Mononuclear cell (primary cell): ENCODE data around the gene GEMIN2. TPM values are rescaled to one million over a fixed set of nuclear protein-coding genes. Genes with fewer than 3 reads are reported as not detected.
"Not testable (repeated sequence)": the region's sequence is repeated elsewhere in the genome, so short reads cannot be mapped to it uniquely, and the experiment has no call there.

Source experiments
- H3K27me3 ChIP-seq: 2 replicates; pipeline ENCODE4 v1.6.0; 2011; ENCODE audit warnings: low read length, control low read depth; ENCODE audit not compliant: insufficient read depth
- H3K4me1 ChIP-seq: 2 replicates; pipeline ENCODE4 v1.5.1; 2011; ENCODE audit warnings: mild to moderate bottlenecking, low read length, control low read depth; ENCODE audit not compliant: insufficient read depth
- H3K4me3 ChIP-seq: 2 replicates; pipeline ENCODE4 v1.5.1; 2011; ENCODE audit warnings: mild to moderate bottlenecking, low read length, moderate library complexity
- H3K9me3 ChIP-seq: 2 replicates; pipeline ENCODE4 v1.5.1; 2011; ENCODE audit warnings: low read depth, mild to moderate bottlenecking, control low read depth, low read length
- total RNA-seq: library from RNA; depleted of rRNA; stranded (reverse); fragments of >200 nt; gene quantifications from one replicate; pipeline ENCODE4 v1.2.3, GENCODE V29; 2012

Gene GEMIN2
- total RNA-seq, 1 donor = 20.4 TPM

DNA sequence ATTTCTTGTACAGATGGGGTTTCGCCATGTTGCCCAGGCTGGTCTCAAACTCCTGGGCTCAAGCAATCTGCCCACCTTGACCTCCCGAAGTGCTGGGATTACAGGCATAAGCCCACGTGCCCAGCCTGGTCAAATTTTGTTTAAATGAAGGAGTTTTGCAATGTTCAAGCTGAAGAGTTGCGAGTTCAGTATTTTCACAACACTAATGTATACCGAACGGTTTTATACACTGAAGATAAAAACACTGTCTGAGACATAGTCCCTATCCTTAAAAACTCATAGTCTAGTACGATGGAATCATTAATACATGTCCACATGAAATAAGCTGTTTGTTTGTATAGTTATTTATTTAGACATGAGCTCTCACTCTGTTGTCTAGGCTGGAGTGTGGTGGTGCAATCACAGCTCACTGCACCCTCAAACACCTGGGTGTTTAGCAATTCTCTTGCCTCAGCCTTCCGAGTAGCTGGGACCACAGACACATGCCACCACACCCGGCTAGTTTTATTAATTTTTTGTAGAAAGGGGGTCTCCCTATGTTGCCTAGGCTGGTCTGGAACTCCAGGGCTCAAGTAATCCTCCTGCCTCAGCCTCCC lies 40.6 kb downstream of the GEMIN2 start:
- no peaks in the 10 kb centered on the region for H3K27me3 ChIP-seq
- H3K4me1 ChIP-seq = no peaks in the 10 kb centered on the region
- no peak overlapping the region for H3K4me3 ChIP-seq
- H3K9me3 ChIP-seq = no peaks in the 10 kb centered on the region

DNA sequence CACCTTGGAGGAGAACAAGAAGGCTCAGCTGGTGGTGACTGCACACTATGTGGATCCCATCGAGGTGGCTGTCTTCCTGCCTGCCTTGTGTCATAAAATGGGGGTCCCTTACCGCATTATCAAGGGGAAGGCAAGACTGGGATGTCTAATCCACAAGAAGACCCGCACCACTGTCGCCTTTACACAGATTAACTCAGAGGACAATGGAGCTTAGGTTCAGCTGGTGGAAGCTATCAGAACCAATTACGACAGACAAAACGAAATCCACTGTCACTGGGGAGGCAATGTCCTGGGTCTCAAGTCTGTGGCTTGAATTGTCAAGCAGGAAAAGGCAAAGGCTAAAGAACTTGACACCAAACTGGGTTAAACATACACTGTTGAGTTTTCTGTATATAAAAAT lies 43.4 kb downstream of the GEMIN2 start:
- Histone ChIP-seq H3K4me1 (no peaks in the 10 kb centered on the region), H3K4me3 (no peak overlapping the region), H3K9me3 (no peaks in the 10 kb centered on the region), H3K27me3 (no peaks in the 10 kb centered on the region)

DNA sequence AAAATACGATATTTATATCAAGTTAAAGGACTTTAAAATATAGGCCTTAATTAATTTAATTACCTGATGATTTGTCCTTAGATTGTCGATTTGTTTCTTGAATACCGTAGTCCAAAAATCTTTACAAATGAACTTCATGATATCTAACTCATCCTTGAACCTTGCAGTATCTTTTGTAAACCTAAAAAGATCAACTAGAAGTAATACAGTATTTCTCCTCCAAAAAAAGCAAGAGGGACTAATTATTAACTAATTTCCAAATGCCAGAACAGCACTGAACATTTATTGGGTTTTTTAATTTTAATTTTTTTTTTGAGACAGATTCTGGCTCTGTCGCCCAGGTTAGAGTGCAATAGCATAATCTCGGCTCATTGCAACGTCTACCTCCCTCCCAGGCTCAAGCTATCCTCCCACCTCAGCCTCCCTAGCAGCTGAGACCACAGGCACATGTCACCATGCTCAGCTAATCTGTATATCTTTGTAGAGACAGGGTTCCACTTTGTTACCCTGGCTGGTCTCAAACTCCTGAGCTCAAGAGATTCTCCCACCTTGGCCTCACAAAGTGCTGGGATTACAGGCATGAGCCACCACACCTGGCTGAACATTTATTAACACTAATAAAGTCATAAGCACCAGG lies 44.2 kb downstream of the GEMIN2 start:
- no peaks in the 10 kb centered on the region for H3K9me3 ChIP-seq
- H3K27me3 ChIP-seq = no peaks in the 10 kb centered on the region
- no peak overlapping the region for H3K4me3 ChIP-seq
- H3K4me1 ChIP-seq = no peaks in the 10 kb centered on the region

DNA sequence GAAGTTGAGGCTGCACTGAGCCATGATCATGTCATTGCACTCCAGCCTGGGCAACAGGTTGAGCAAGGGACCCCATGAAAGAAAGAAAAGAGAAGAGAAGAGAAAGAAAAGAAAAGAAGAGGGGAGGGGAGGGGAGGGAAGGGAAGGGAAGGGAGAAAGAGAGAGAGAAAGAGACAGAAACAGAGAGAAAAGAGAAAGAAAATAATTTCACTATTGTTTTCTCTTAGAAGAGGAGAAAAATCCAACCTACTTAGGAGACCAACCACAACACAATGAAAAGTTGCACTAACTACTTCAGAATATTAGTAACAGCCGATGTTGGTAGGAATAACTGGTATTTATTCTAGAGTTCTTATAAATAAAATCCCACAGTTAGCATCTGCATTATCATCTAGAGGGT lies 46.4 kb downstream of the GEMIN2 start:
- H3K4me3 ChIP-seq = no peak overlapping the region
- H3K4me1 ChIP-seq = no peaks in the 10 kb centered on the region
- no peaks in the 10 kb centered on the region for H3K9me3 ChIP-seq
- no peaks in the 10 kb centered on the region for H3K27me3 ChIP-seq

DNA sequence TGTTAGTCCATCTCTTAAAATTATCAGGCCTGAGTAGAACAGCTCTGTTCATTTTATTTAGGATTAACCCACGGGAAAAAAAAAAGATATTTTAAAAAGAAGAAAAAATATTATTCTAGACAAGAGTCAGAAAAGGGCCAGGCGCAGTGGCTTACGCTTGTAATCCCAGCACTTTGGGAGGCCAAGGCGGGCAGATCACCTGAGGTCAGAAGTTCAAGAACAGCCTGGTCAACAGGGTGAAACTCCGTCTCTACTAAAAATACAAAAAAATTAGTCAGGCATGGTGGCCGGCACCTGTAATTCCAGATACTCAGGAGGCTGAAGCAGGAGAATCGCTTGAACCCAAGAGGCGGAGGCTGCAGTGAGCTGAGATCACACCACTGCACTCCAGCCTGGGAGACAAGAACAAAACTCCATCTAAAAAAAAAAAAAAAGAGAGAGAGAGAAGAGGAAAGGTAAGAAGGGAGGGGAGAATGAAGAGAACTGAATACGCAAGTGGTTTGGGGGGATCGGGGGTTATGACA lies 53.7 kb downstream of the GEMIN2 start:
- H3K4me3 ChIP-seq = not testable (repeated sequence)

DNA sequence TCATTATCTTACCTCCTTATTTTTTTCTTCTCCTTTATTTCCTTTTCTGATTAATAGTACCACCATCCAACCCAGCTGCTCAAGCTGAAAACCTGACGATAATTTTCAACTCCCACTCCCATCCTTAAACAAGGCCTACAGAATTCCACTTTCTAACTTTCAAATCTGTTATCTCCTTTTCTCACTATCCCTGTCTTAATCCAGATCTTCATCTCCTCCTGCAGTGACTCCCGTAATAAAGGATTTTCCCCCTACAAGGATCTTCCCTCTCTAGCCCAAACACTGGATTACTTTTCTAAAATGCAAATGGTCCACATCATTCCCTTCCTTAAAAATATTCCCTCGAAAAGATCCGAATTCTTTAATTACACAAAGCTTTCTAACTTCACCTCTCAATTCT lies 54.5 kb downstream of the GEMIN2 start:
- Histone ChIP-seq H3K4me1 (peaks cover 28% of the 10 kb centered on the region), H3K27me3 (no peaks in the 10 kb centered on the region), H3K4me3 (no peak overlapping the region), H3K9me3 (no peaks in the 10 kb centered on the region)

More for the DNA sequence above, 53.7 kb downstream of the GEMIN2 start:
- H3K27me3 ChIP-seq, H3K9me3 ChIP-seq: not testable (repeated sequence)
- H3K4me1 ChIP-seq = peaks cover 28% of the 10 kb centered on the region

DNA sequence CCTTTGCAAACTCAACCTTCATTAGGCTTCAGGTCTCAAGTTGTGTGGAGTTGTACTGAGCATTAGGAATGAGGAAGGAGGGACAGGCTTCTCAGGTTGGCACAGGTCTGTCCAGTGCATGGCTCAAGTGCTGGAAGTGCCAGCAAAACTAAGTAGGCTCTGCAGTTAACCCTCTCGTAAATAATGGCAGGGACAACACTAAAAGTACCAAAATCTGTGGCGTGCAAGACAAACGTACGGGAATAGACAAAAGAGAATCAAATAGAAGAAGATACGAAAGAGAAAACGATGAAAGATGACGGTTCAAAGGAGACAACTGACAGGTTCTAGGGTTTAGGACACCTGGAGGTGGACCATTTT lies 55.4 kb downstream of the GEMIN2 start:
- Histone ChIP-seq H3K27me3 (no peaks in the 10 kb centered on the region), H3K9me3 (no peaks in the 10 kb centered on the region), H3K4me3 (peak overlapping the region; percentile 85), H3K4me1 (peaks cover 34% of the 10 kb centered on the region)

DNA sequence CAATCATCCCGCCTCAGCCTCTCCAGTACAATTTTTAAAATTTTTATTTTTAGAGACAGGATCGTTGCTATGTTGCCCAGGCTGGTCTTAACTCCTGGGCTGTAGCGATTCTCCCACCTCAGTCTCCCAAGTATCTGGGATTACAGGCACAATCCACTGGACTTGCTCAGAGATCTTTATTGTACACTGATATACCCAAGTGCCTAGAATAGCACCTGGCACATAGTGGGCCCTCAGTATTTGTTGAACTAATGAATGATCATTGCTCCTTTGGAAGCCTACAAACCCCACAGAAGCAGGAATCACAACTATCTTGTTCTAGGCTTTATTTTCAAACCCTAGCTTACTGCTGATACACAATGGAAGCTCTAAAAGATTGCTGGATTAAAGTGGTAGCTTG lies 59.1 kb downstream of the GEMIN2 start:
- Histone ChIP-seq H3K9me3 (no peaks in the 10 kb centered on the region), H3K27me3 (no peaks in the 10 kb centered on the region), H3K4me1 (peaks cover 45% of the 10 kb centered on the region), H3K4me3 (no peak overlapping the region)

DNA sequence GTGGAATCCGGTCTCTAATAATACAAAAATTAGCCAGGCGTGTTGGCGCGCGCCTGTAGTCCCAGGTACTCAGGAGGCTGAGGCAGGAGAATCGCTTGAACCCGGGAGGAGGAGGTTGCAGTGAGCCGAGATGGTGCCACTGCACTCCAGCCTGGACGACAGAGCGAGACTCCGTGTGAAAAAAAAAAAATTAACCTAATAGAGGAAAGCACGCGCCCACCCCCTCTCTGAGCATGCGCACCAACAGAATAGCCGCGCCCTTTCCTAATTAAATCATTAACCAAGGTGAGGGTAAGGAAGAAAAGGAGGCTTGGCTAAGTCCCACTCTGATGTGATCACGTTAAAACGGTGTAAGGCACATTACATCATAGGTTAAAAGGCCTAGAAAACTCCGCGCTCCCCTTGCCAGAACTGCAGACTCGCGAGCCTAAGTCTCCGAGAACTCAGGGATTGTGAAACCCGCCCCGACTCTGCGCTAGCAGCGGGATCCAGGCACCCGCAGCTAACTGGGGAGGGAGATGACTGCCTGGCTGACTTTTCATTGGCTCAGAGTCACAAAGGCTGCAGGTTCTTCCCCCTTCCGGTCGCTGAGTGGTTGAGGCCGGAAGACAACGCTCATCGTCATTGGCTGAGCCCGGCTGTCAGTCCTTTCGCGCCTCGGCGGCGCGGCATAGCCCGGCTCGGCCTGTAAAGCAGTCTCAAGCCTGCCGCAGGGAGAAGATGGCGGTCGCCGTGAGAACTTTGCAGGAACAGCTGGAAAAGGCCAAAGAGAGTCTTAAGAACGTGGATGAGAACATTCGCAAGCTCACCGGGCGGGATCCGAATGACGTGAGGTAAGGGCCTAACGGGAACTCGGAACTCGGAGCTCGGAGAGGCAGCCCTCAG lies 60.7 kb downstream of the GEMIN2 start, which contains the start of gene PNN:
TSS of gene PNN (plus strand) at position 695 of the 885 bp plus-strand sequence. CDS start at position 721, 26 bp downstream.
- Histone ChIP-seq H3K4me3 (peak within 1 kb of the TSS; percentile 97), H3K4me1 (peaks cover 29% of the 10 kb centered on the region), H3K9me3 (no peaks in the 10 kb centered on the region), H3K27me3 (no peaks in the 10 kb centered on the region)

DNA sequence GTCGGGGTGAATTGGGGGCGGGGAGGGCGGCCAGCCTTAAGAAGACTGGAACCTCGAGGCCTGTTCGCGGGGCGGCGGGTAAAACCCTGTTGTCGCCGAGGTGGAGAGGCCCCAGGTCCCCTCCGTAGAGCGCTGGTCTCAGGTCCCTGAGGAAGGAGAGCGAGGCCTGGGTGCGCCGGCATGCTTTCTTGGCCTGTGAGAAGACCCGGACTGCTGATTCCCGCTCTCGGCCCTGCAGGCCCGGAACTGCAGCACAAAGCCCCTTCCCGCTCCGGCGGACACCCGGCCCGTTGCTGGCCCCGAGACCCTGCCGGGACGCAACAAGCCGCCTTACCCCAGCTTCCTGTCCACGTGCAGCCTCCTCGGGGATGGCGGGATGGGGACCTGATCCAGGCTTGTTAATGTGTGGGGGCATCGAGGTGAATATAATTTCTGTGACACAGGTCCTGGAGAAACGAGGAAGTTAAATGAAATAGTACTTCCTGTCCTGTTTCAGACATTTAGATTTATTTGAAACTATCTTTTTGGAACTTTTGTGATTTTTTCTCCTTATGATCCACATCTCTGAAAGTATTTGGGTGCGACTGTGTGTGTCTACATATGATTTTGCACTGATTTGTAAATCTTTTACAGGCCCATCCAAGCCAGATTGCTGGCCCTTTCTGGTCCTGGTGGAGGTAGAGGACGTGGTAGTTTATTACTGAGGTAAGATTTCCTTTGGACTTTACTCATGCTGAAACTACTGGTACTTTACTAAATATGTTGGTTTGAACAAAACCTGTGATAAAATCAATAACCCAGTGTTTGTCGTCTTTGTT lies 61.5 kb downstream of the GEMIN2 start:
- Histone ChIP-seq H3K4me3 (peak overlapping the region; percentile 97), H3K4me1 (peaks cover 31% of the 10 kb centered on the region), H3K27me3 (no peaks in the 10 kb centered on the region), H3K9me3 (no peaks in the 10 kb centered on the region)

DNA sequence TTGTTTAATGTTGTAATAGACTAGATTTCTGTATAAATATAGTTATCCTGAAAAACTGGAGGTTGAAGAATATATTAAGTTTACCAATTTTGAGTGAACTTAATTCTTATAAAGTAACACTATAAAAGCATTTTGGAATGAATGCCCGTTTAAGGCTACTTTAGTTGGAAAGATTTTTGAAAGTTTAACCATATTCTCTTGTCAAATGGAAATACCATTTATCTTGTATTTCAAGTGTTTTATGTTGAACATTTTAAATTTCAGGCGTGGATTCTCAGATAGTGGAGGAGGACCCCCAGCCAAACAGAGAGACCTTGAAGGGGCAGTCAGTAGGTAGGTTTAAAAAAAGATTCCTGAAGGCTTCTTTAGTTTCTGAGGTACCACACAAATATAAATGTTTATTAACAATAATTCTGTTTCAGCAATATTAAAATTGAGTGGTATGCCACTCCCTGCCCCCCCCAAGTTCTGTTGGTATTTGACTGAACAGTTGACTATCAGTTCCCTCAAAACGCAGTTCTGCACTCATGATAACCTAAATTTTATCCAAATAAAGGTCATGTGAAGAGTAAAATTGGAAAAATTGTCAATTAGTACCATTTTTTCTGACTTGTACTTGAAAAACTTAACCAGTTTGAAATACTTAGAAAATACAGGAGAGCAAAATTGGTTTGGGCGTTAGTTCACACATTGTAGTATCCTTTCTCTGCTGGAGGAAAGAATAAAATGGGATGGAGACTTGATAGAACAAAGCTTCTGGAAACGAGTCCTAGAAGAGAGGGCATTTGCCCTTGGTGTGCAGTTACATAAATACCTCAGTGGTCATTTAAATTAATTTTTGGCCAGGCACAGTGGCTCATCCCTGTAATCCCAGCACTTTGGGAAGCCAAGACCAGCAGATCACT lies 62.4 kb downstream of the GEMIN2 start:
- H3K4me1 ChIP-seq = peaks cover 29% of the 10 kb centered on the region
- H3K9me3 ChIP-seq = no peaks in the 10 kb centered on the region
- H3K27me3 ChIP-seq = no peaks in the 10 kb centered on the region
- H3K4me3 ChIP-seq = peak overlapping the region; percentile 97

DNA sequence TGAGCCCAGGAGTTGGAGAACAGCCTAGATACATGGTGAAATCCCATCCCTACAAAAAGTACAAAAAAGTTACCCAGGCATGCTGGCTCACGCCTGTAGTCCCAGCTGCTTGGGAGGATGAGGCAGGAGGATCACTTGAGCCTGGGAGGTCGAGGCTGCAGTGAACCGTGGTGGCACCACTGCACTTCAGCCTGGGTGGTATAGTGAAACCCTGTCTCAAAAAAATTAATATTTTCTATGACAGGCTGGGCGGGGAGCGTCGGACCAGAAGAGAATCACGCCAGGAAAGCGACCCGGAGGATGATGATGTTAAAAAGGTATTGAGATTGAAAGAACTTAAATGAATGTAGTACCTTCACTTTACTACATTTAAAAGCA lies 63.0 kb downstream of the GEMIN2 start:
- H3K4me1 ChIP-seq = peaks cover 29% of the 10 kb centered on the region
- H3K4me3 ChIP-seq = no peak overlapping the region
- H3K9me3 ChIP-seq = no peaks in the 10 kb centered on the region
- H3K27me3 ChIP-seq = no peaks in the 10 kb centered on the region

DNA sequence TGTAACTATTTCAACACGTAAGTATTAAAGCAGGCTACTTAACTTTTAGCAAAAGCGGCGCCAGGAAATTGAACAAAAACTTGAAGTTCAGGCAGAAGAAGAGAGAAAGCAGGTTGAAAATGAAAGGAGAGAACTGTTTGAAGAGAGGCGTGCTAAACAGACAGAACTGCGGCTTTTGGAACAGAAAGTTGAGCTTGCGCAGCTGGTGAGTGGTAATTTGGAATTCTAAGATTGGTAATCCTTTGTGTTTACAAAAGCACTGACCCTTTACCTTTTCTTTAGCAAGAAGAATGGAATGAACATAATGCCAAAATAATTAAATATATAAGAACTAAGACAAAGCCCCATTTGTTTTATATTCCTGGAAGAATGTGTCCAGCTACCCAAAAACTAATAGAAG lies 64.9 kb downstream of the GEMIN2 start:
- Histone ChIP-seq H3K9me3 (no peaks in the 10 kb centered on the region), H3K27me3 (no peaks in the 10 kb centered on the region), H3K4me1 (peaks cover 27% of the 10 kb centered on the region), H3K4me3 (no peak overlapping the region)

DNA sequence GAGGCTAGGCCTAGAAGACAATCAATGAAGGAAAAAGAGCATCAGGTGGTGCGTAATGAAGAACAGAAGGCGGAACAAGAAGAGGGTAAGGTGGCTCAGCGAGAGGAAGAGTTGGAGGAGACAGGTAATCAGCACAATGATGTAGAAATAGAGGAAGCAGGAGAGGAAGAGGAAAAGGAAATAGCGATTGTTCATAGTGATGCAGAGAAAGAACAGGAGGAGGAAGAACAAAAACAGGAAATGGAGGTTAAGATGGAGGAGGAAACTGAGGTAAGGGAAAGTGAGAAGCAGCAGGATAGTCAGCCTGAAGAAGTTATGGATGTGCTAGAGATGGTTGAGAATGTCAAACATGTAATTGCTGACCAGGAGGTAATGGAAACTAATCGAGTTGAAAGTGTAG lies 66.4 kb downstream of the GEMIN2 start:
- Histone ChIP-seq H3K4me1 (peaks cover 22% of the 10 kb centered on the region), H3K4me3 (no peak overlapping the region), H3K27me3 (no peaks in the 10 kb centered on the region), H3K9me3 (no peaks in the 10 kb centered on the region)
